Prostate gland (tissue), 2 donors: Measurements from ENCODE around the gene AMBP. TPM values are rescaled to one million over a fixed set of nuclear protein-coding genes. Genes with fewer than 3 reads are reported as not detected.

Experiments used
- DNase-seq: peaks from one replicate; pipeline ENCODE4 v3.0.0-alpha.2; 2019; ENCODE audit warnings: low spot score
- H3K27ac ChIP-seq, 2 donors: fragments of 200-600 bp; sonication (generic); 2 replicates each; pipeline ENCODE4 v1.5.1; 2017 to 2019
- H3K27me3 ChIP-seq: fragments of 200-600 bp; sonication (generic); replicated peaks from 2 replicates; pipeline ENCODE4 v1.5.1; 2019; ENCODE audit not compliant: insufficient read depth
- H3K36me3 ChIP-seq, 2 donors: fragments of 200-600 bp; sonication (generic); 1 replicate in 1 of 2; 2 replicates in 1 of 2; pipeline versions ENCODE4 v1.5.1 to v1.8.1; 2017 to 2019
- H3K4me1 ChIP-seq: fragments of 200-600 bp; sonication (generic); replicated peaks from 2 replicates; pipeline ENCODE4 v1.5.1; 2019
- H3K4me3 ChIP-seq, 2 donors: fragments of 200-600 bp; sonication (generic); 2 replicates each; pipeline ENCODE4 v1.5.1; 2017 to 2019
- H3K9me3 ChIP-seq: fragments of 200-600 bp; sonication (generic); 2 replicates; pipeline ENCODE4 v1.5.1; 2017
- POLR2A ChIP-seq: fragments of 450-650 bp; IDR thresholded peaks from one replicate; pipeline ENCODE4 v1.6.1; 2016; ENCODE audit warnings: antibody characterized with exemption, mild to moderate bottlenecking
- POLR2AphosphoS5 ChIP-seq: sonication (generic); formaldehyde crosslinking; IDR thresholded peaks from one replicate; pipeline ENCODE4 v1.6.1; 2017; ENCODE audit warnings: antibody characterized with exemption
- WGBS: methylation state at CpG from one replicate; pipeline ENCODE4 v1.1.5; 2018; 5-methylcytosine and 5-hydroxymethylcytosine counted together
- intact Hi-C: fragments of 100-400 bp; cut with DNase I; formaldehyde crosslinking; loops from one replicate; pipeline ENCODE4 v1.14.2; 2022
- total RNA-seq, 2 donors: library from RNA; depleted of rRNA; stranded (reverse); fragments of >200 nt; gene quantifications; one replicate each; pipeline ENCODE4 v1.1.0, GENCODE V29; 2016
- TF ChIP-seq, protein P1 (sequence below), 4 experiments: fragments of 200-600 bp in 2 of 4; fragments of 450-650 bp in 2 of 4; sonication (generic) in 2 of 4; IDR thresholded peaks; 1 replicate in 3 of 4; 2 replicates in 1 of 4; pipeline ENCODE4 v1.5.1; 2016 to 2019; ENCODE audit warnings: antibody characterized with exemption in 4 of 4, mild to moderate bottlenecking in 2 of 4, moderate library complexity in 2 of 4

The AMBP gene
- total RNA-seq, 2 donors from 2014 or later = 0.23 to 1.5 TPM

DNA sequence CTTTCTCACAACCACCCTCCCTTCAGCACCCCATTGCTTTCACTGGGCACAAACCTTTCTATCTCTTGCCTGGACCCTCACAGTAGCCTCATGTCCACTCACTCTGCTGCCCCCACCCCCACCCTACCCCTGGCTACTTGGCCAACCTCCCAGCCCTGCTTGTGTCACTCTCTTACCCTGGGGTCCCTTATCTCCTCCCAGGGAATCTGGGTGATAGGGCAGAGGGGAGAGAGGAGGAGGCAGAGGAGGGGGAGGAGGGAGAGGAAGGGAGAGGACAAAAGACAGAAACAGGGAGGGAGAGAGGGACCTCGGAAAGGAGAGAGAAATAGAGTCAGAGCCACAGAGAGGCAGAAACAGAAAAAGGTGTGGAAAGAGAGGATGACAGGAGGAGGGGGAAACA, 46.0 kb upstream of the AMBP start:
- Histone ChIP-seq H3K4me1 (no peaks in the 10 kb centered on the region), H3K9me3 (no peaks in the 10 kb centered on the region), H3K27me3 (no peaks in the 10 kb centered on the region), H3K4me3 (no peak overlapping the region), H3K27ac (no peak overlapping the region), H3K36me3 (no peaks in the 10 kb centered on the region)
- no peak for TF ChIP-seq POLR2AphosphoS5
- no peak for DNase-seq
- intact Hi-C loops = no loop called here
- 81% methylated on average over 1 of the region's 1 CpG for WGBS

- H3K9me3 ChIP-seq = no peaks in the 10 kb centered on the region
- TF ChIP-seq POLR2AphosphoS5 = no peak
- TF ChIP-seq POLR2A = no peak
- no peak overlapping the region for H3K27ac ChIP-seq
- no peak for DNase-seq
- 84% methylated on average over 9 of the region's 9 CpGs for WGBS
- H3K4me1 ChIP-seq = peaks cover 6% of the 10 kb centered on the region
- H3K36me3 ChIP-seq = no peaks in the 10 kb centered on the region
- no peaks in the 10 kb centered on the region for H3K27me3 ChIP-seq
- H3K4me3 ChIP-seq = no peak overlapping the region
- intact Hi-C loops = no loop called here
Measured at GRCh38 chr9:114123031-114123977, 45.2 kb upstream of the AMBP start.

- TF ChIP-seq, protein P1, sequence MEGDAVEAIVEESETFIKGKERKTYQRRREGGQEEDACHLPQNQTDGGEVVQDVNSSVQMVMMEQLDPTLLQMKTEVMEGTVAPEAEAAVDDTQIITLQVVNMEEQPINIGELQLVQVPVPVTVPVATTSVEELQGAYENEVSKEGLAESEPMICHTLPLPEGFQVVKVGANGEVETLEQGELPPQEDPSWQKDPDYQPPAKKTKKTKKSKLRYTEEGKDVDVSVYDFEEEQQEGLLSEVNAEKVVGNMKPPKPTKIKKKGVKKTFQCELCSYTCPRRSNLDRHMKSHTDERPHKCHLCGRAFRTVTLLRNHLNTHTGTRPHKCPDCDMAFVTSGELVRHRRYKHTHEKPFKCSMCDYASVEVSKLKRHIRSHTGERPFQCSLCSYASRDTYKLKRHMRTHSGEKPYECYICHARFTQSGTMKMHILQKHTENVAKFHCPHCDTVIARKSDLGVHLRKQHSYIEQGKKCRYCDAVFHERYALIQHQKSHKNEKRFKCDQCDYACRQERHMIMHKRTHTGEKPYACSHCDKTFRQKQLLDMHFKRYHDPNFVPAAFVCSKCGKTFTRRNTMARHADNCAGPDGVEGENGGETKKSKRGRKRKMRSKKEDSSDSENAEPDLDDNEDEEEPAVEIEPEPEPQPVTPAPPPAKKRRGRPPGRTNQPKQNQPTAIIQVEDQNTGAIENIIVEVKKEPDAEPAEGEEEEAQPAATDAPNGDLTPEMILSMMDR (IDR thresholded peaks at IDR 0.05) = no peak
- TF ChIP-seq POLR2AphosphoS5 (no peak), POLR2A (no peak)
- no peak overlapping the region for H3K27ac ChIP-seq
- no peaks in the 10 kb centered on the region for H3K9me3 ChIP-seq
- H3K4me1 ChIP-seq = peaks cover 6% of the 10 kb centered on the region
- H3K36me3 ChIP-seq = no peaks in the 10 kb centered on the region
- H3K4me3 ChIP-seq = no peak overlapping the region
- intact Hi-C loops = no loop called here
- WGBS = 86% methylated on average over 9 of the region's 9 CpGs
- DNase-seq = no peak
- H3K27me3 ChIP-seq = no peaks in the 10 kb centered on the region
Measured at GRCh38 chr9:114122136-114123027, 44.3 kb upstream of the AMBP start.

- Histone ChIP-seq H3K9me3 (no peaks in the 10 kb centered on the region), H3K4me3 (no peak overlapping the region), H3K36me3 (no peaks in the 10 kb centered on the region), H3K4me1 (peaks cover 6% of the 10 kb centered on the region), H3K27me3 (no peaks in the 10 kb centered on the region), H3K27ac (no peak overlapping the region)
- TF ChIP-seq POLR2AphosphoS5 (no peak), POLR2A (no peak)
- TF ChIP-seq, protein P1 (IDR thresholded peaks at IDR 0.05) = no peak
- intact Hi-C loops = no loop called here
- WGBS = 79% methylated on average over 16 of the region's 16 CpGs
- DNase-seq = no peak
Measured at GRCh38 chr9:114121227-114122135, 43.4 kb upstream of the AMBP start.

GRCh38 chr9:114120192-114121014, 42.3 kb upstream of the AMBP start:
- Histone ChIP-seq H3K36me3 (no peaks in the 10 kb centered on the region), H3K4me3 (no peak overlapping the region), H3K4me1 (peaks cover 6% of the 10 kb centered on the region), H3K27me3 (no peaks in the 10 kb centered on the region), H3K27ac (no peak overlapping the region), H3K9me3 (no peaks in the 10 kb centered on the region)
- no peak for DNase-seq
- WGBS = 34% methylated on average over 4 of the region's 4 CpGs
- intact Hi-C loops = no loop called here
- TF ChIP-seq POLR2AphosphoS5 (no peak), POLR2A (no peak)
- TF ChIP-seq, protein P1 (IDR thresholded peaks at IDR 0.05) = no peak
